Fibroblast of lung (primary cell): Measurements from ENCODE around the gene DCAF8. TPM values are rescaled to one million over a fixed set of nuclear protein-coding genes. Genes with fewer than 3 reads are reported as not detected.

Experiments used
- DNase-seq, 2 donors: peaks; one replicate each; pipeline versions ENCODE4 v3.0.0 to v3.0.0-alpha.2; 2010; ENCODE audit warnings: low read depth in 2 of 2
- H2AFZ ChIP-seq: 2 replicates; pipeline ENCODE4 v1.5.1; 2012; ENCODE audit warnings: low read length, control low read depth, inconsistent platforms
- H3K27ac ChIP-seq: 2 replicates; pipeline ENCODE4 v1.5.1; 2011; ENCODE audit warnings: low read length, control low read depth; ENCODE audit not compliant: insufficient read depth
- H3K27me3 ChIP-seq: 2 replicates; pipeline ENCODE4 v1.5.1; 2011; ENCODE audit warnings: mild to moderate bottlenecking, low read length; ENCODE audit not compliant: control insufficient read depth, insufficient read depth
- H3K36me3 ChIP-seq: 2 replicates; pipeline ENCODE4 v1.5.1; 2011; ENCODE audit warnings: low read length; ENCODE audit not compliant: control insufficient read depth, insufficient read depth
- H3K4me1 ChIP-seq: 2 replicates; pipeline ENCODE4 v1.5.1; 2011; ENCODE audit warnings: low read length; ENCODE audit not compliant: control insufficient read depth, insufficient read depth; ENCODE audit errors: extremely low read depth
- H3K4me2 ChIP-seq: 2 replicates; pipeline ENCODE4 v1.5.1; 2011; ENCODE audit warnings: low read length, control low read depth; ENCODE audit not compliant: insufficient read depth; ENCODE audit errors: extremely low read depth
- H3K4me3 ChIP-seq, 4 experiments: fragments of 200-600 bp in 1 of 4; sonication (generic) in 1 of 4; replicated peaks in 1 of 4; 2 replicates each; pipeline ENCODE4 v1.5.1; 2011 to 2016; ENCODE audit warnings: low read length in 4 of 4, low read depth in 3 of 4, mild to moderate bottlenecking in 3 of 4, control low read depth in 2 of 4, inconsistent platforms in 1 of 4, mixed read lengths in 1 of 4; ENCODE audit not compliant: insufficient read depth in 1 of 4; ENCODE audit errors: control extremely low read depth in 1 of 4
- H3K79me2 ChIP-seq: 2 replicates; pipeline ENCODE4 v1.5.1; 2012; ENCODE audit warnings: mild to moderate bottlenecking, low read length, inconsistent platforms; ENCODE audit not compliant: control insufficient read depth, insufficient read depth
- H3K9ac ChIP-seq: 2 replicates; pipeline ENCODE4 v1.5.1; 2011; ENCODE audit warnings: mild to moderate bottlenecking, low read length, control low read depth; ENCODE audit not compliant: insufficient read depth
- H3K9me3 ChIP-seq: 2 replicates; pipeline ENCODE4 v1.5.1; 2012; ENCODE audit warnings: low read depth, low read length; ENCODE audit not compliant: control insufficient read depth, insufficient read depth
- H4K20me1 ChIP-seq: 2 replicates; pipeline ENCODE4 v1.5.1; 2011; ENCODE audit warnings: low read length; ENCODE audit not compliant: control insufficient read depth, insufficient read depth; ENCODE audit errors: extremely low read depth
- CTCF ChIP-seq, 2 donors: IDR thresholded peaks in 1 of 2; conservative IDR thresholded peaks in 1 of 2; 1 replicate in 1 of 2; 2 replicates in 1 of 2; pipeline ENCODE4 v1.5.1; 2011 to 2012; ENCODE audit warnings: low read length in 2 of 2, control low read depth in 1 of 2, inconsistent platforms in 1 of 2, low read depth in 1 of 2, mild to moderate bottlenecking in 1 of 2
- EZH2 ChIP-seq: IDR thresholded peaks from 2 replicates; pipeline ENCODE4 v1.5.1; 2012; ENCODE audit warnings: low read length, control low read depth, mild to moderate bottlenecking; ENCODE audit errors: missing control alignments
- polyA plus RNA-seq, 2 donors: library from polyadenylated mRNA; depleted of rRNA in 1 of 2; stranded (reverse) in 1 of 2; unstranded in 1 of 2; fragments of >200 nt; gene quantifications; 2 replicates each; pipeline ENCODE4 v1.2.1, GENCODE V29; 2011 to 2012; ENCODE audit warnings: missing spikeins in 1 of 2
- total RNA-seq: library from RNA; depleted of rRNA; stranded (reverse); fragments of >200 nt; gene quantifications from 2 replicates; pipeline ENCODE4 v1.2.1, GENCODE V29; 2014

The DCAF8 gene
- total and polyA plus RNA-seq, 2 donors (not counting 1 experiment from before 2014, with no cell fraction given): 72.6 to 89.8 TPM

GRCh38 chr1:160166166-160166868 lies 96.0 kb downstream of the DCAF8 start:
- Histone ChIP-seq H3K79me2 (no peaks in the 10 kb centered on the region), H3K4me3 (no peak overlapping the region), H3K27ac (no peak overlapping the region), H3K27me3 (peaks cover 2% of the 10 kb centered on the region), H3K9ac (no peak overlapping the region), H3K4me1 (no peaks in the 10 kb centered on the region), H3K9me3 (no peaks in the 10 kb centered on the region), H2AFZ (no peak overlapping the region), H4K20me1 (no peaks in the 10 kb centered on the region), H3K4me2 (no peak overlapping the region), H3K36me3 (no peaks in the 10 kb centered on the region)
- TF ChIP-seq CTCF (conservative IDR thresholded peaks at IDR 0.05 in 1 of 2, IDR thresholded peaks at IDR 0.05 in 1 of 2; ENCODE audit: low read depth in 1 of 2, low read length in 2 of 2): no peak
- no peak for TF ChIP-seq EZH2
- no peak for DNase-seq

Other genes with a start within 250 kb of the DCAF8 start
- 4.1 and 4.5 TPM in 2 replicates for gene PIGM, start 230.6 kb downstream of the DCAF8 start, total RNA-seq
- 6.4 and 6.7 TPM in 2 replicates for gene PIGM, start 230.6 kb downstream of the DCAF8 start, polyA plus RNA-seq
- gene KCNJ10, start 192.4 kb downstream of the DCAF8 start, total RNA-seq: not detected in 2 replicates
- gene KCNJ10, start 192.4 kb downstream of the DCAF8 start, polyA plus RNA-seq: not detected in 2 replicates
- under 0.01 TPM in 2 replicates for gene KCNJ9, start 181.0 kb downstream of the DCAF8 start, total RNA-seq
- not detected in 2 replicates for gene KCNJ9, start 181.0 kb downstream of the DCAF8 start, polyA plus RNA-seq
- gene IGSF8, start 163.9 kb downstream of the DCAF8 start, total RNA-seq: 24.4 and 27.7 TPM in 2 replicates
- gene IGSF8, start 163.9 kb downstream of the DCAF8 start, polyA plus RNA-seq: 6.2 and 6.5 TPM in 2 replicates
- 1.8 and 32.9 TPM in 2 replicates for gene ATP1A2, start 146.8 kb downstream of the DCAF8 start, total RNA-seq
- 0.01 and 0.44 TPM in 2 replicates for gene ATP1A2, start 146.8 kb downstream of the DCAF8 start, polyA plus RNA-seq
- 0.26 TPM in 1 of 2 replicates, not detected in the other for gene ATP1A4, start 110.9 kb downstream of the DCAF8 start, total RNA-seq
- gene ATP1A4, start 110.9 kb downstream of the DCAF8 start, polyA plus RNA-seq: not detected in 2 replicates
- gene CASQ1, start 72.0 kb downstream of the DCAF8 start, total RNA-seq: 0.17 and 0.26 TPM in 2 replicates
- 0.15 TPM in 1 of 2 replicates, not detected in the other for gene CASQ1, start 72.0 kb downstream of the DCAF8 start, polyA plus RNA-seq
- gene PEA15, start 57.2 kb downstream of the DCAF8 start, total RNA-seq: 84.7 and 108 TPM in 2 replicates
- gene PEA15, start 57.2 kb downstream of the DCAF8 start, polyA plus RNA-seq: 816 and 871 TPM in 2 replicates
- 43.7 and 72.8 TPM in 2 replicates for gene PEX19, start 22.6 kb upstream of the DCAF8 start, total RNA-seq
- 77.4 and 78.4 TPM in 2 replicates for gene PEX19, start 22.6 kb upstream of the DCAF8 start, polyA plus RNA-seq
- 284 and 316 TPM in 2 replicates for gene COPA, start 80.7 kb upstream of the DCAF8 start, total RNA-seq
- 259 and 276 TPM in 2 replicates for gene COPA, start 80.7 kb upstream of the DCAF8 start, polyA plus RNA-seq
- gene NCSTN, start 80.8 kb upstream of the DCAF8 start, total RNA-seq: 61.9 and 97.1 TPM in 2 replicates
- 188 and 207 TPM in 2 replicates for gene NCSTN, start 80.8 kb upstream of the DCAF8 start, polyA plus RNA-seq
- gene NHLH1, start 104.5 kb upstream of the DCAF8 start, total RNA-seq: not detected in 2 replicates
- gene NHLH1, start 104.5 kb upstream of the DCAF8 start, polyA plus RNA-seq: 0.05 and 0.14 TPM in 2 replicates
- gene VANGL2, start 138.0 kb upstream of the DCAF8 start, total RNA-seq: under 0.01 TPM in 1 of 2 replicates, not detected in the other
- gene VANGL2, start 138.0 kb upstream of the DCAF8 start, polyA plus RNA-seq: 0.01 and 0.02 TPM in 2 replicates